OCI-M2 (cell line): Measurements from ENCODE around the gene RGS7BP.

Source experiments
- DNase-seq: peaks from one replicate; lab custom pipeline; 2025; ENCODE audit not compliant: unreplicated experiment; lab: John Stamatoyannopoulos, UW

RGS7BP gene

DNA sequence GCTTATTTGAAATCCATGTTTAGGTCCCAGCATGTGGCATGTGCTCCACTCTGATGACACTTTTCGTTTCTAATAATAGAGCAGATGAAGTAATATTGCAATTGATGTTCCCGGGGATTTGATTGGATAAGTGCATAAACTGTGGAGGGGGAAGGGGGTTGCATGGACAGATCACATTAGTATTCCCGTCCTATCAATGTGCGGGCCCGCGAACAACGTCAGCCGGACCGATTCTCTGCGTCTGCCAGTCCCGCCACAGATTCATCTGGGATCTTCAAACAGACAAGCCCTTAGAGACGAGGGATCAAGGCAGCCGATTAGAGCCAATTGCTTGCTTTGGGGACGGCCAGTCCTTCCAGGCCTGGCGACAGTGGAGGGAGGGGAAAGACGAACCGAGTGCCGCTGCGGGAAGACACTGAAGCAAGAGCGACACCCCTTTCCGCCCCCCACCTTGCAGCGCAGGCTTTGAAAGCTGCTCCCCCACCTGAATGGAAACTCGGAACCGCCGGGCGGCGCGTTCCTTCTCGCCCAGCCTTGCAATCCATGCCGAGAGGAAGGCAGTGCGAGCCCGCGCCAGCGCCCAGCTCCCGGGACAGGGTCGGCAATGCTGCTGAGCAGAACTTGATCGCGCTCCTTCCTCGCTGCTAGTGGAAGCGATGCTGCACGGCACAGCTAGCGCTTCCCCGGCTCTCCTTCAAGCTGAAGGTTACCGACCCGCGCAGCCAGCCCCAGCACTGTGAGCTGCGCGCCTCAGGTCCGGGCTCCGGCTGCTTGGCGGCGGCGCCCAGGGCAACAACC is at the start of gene RGS7BP:
Gene RGS7BP, plus strand, starts transcription at position 247 of the 798 bp plus-strand sequence. CDS start 610 bp downstream, outside the sequence.
- no peak for DNase-seq

- no peak for DNase-seq
These were observed 48.0 kb upstream of the RGS7BP start for GRCh38 chr5:64457846-64458245.

- DNase-seq = no peak
These were observed 46.9 kb upstream of the RGS7BP start for GRCh38 chr5:64458948-64459347.

GRCh38 chr5:64462391-64462790 is 43.4 kb upstream of the RGS7BP start:
- no peak for DNase-seq

DNA sequence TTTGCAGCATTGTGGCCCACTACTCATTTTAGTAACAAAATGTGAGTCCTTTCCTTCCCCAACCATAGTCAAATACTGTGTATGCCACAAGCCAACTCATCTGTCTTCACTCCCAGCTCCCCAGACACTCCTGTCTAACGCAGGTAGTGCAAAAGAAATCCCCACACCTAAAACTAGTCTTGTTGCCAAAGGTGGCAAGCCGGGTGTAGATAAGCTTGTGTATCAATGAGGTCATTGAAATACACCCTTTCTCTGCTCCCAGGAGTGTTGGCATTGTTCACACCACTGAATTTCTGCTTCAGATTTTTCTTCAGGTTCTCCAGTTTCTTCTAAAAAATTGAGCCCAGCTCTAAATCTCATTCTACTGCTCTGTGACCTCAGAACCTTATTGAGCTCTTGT is 19.7 kb upstream of the RGS7BP start:
- no peak for DNase-seq

DNA sequence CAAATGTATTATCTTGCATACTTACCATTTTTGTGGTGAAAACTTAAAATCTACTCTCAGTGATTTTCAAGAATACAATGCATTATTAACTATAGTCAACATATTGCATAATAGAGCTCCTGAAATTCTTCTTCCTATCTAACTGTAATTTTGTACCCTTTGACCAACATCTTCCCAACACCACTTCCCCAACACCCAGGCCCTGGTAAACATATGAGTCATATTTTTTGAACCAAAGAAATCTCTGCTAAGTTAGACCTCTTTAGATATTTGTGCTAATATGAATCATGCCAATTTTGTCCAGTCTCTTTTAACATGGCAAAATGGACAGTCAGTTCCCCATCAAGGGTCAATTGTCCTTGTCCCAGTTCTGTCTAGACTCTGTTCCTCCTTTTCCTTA is 18.5 kb upstream of the RGS7BP start:
- no peak for DNase-seq

DNA sequence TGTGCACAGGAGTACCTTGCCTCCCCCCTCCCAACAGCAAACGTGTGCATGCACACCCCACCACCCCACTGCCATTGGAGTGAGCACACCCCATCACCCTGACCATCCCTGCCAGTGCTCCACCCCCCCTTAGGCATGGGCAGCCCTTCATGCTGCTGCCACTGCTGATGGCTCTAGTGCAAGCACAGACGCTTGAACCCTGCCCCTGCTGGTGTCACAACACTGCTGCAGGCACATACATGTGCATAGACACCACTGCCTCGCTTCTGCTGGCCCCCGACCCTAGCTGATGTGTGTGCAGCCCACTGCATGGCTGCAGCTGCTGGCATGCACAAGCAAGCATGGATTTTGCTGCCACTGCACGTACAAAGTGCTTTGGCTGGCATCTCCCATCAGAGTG is 16.0 kb upstream of the RGS7BP start:
- DNase-seq = no peak

DNA sequence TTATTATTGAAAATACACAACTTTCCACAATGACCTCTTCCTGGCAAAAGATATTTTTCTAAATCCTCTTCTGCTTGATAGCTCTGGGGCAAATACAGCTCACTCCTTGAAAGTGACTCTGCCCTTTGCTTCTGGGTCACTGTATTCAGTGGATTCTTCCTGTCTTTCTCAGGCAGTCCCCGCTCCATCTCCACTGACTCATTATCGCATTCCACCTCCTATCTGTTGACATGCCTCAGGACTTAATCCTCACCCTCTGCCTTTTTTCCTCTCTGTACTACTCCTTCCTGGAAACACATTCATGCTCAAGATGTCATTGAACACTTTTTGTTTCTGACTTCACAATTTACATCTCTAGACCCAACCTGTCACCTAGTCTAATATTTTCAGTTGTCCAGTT is 8.4 kb upstream of the RGS7BP start:
- no peak for DNase-seq

- DNase-seq = no peak
These were observed 3.6 kb upstream of the RGS7BP start for GRCh38 chr5:64502196-64502595.

GRCh38 chr5:64506567-64507263 is 900 bp downstream of the RGS7BP start:
- no peak for DNase-seq

DNA sequence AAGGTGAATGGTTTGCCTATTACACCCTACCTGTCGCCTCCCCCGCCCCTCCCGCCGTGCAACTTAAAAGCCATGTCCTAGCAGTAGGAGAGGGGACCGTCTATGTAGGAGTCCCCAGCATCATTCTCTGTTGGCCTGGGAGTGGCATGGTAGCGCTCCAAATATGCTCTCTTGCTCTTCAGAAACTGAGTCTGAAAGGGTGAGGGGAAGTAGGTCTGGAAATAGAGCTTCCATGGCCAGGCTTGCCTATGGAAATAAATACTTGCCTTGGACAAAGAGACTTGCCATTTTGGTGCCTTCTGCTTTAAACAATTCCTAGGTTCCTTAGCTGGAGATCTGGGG is 1.4 kb downstream of the RGS7BP start:
- DNase-seq = no peak

GRCh38 chr5:64509828-64510227 is 4.0 kb downstream of the RGS7BP start:
- no peak for DNase-seq

DNA sequence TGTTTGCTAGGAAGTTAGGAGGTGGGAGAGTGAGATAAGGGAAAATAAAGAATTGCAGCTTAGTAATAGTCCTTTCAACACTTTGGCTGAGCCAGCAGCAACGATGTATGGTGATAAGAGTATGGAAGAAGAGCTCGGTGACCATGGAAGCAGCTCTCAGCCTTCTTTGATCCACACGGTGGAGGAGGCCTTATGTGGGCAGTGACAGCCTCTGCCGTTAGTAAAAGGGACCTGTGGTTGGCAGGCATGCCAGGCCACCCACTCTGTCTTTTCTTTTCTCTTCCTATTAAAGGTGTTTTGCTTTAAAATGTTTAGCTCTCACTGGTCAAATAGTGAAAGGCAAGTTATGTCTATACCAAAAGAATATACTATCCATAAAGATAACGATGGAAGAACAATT is 7.7 kb downstream of the RGS7BP start:
- no peak for DNase-seq

GRCh38 chr5:64514612-64515011 is 8.8 kb downstream of the RGS7BP start:
- DNase-seq = no peak

- no peak for DNase-seq
These were observed 10.4 kb downstream of the RGS7BP start for GRCh38 chr5:64516216-64516615.

DNA sequence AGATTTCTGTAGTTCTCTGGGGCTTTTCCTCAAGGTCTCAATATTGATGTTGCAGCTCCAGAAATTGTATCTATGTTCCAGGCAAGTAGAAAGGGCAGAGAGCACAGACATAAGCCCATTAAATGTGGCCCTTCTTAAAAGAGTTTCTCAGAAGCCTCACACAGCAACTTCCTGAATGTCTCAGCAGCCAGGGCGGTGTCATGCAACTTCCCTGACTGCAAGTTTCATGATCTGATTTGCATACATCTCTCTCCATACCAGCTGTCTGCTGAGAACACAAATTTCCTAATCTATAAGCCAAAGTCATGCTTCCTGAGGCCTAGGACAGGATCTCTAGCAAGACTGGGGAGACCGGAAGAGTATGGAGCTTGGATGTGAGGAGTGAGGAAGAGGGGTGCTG is 13.0 kb downstream of the RGS7BP start:
- no peak for DNase-seq

GRCh38 chr5:64519263-64519662 is 13.4 kb downstream of the RGS7BP start:
- no peak for DNase-seq

DNA sequence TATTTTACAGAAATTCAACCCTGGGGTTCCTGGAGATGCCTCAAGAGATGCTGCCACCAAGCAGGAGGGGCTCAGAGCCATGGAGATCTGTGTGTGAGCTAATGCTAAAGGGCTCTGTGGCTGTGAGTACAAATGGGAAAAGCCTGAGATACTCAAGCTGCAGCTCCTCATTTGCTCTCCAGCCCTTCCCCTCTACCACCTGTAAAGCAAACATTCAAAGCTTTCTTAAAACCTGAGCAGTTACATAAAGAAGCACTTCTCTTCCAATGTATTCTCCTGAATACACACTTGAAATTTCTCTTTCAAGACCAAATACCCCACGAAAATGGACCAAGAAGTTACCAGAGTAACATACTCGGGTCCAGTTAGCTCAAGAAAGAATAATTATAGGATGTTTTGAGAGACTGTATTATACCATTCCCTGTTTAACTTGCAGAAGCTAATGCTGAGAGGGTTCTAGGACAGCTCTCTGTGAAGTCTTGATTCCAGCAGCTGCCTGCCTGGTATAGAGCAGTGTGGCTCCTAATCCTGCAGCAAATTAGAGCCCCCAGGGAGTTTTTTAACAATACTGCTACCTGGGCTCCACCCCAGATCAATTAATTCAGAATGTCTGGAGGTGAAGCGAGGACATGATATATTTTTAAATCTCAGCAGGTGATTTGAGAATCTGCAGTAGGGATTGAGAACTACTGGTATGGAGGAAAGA is 21.1 kb downstream of the RGS7BP start:
- no peak for DNase-seq

- no peak for DNase-seq
These were observed 24.3 kb downstream of the RGS7BP start for GRCh38 chr5:64530076-64530475.

- no peak for DNase-seq
These were observed 26.4 kb downstream of the RGS7BP start for GRCh38 chr5:64532212-64532611.

GRCh38 chr5:64532657-64533056 is 26.8 kb downstream of the RGS7BP start:
- no peak for DNase-seq

- no peak for DNase-seq
These were observed 28.2 kb downstream of the RGS7BP start for GRCh38 chr5:64534033-64534432.
